NCI-H2196 treated with DMSO at 0.1 percent for 48 hours (cell line): ENCODE results near the gene RIMKLB.
"Not testable (repeated sequence)": the region's sequence is repeated elsewhere in the genome, so short reads cannot be mapped to it uniquely, and the experiment has no call there.

Experiments
- DNase-seq: peaks from one replicate; lab custom pipeline; 2025; ENCODE audit not compliant: unreplicated experiment; lab: John Stamatoyannopoulos, UW

Gene RIMKLB

GRCh38 chr12:8816448-8817050, 118.8 kb downstream of the RIMKLB start:
- no peak for DNase-seq

- DNase-seq: no peak
Measured at GRCh38 chr12:8817856-8818255, 120.1 kb downstream of the RIMKLB start.

GRCh38 chr12:8818526-8818925, 120.7 kb downstream of the RIMKLB start:
- DNase-seq: no peak

GRCh38 chr12:8819666-8819980, 121.8 kb downstream of the RIMKLB start:
- DNase-seq: no peak

GRCh38 chr12:8820676-8821407, 123.1 kb downstream of the RIMKLB start:
- not testable (repeated sequence) for DNase-seq

GRCh38 chr12:8821591-8821990, 123.8 kb downstream of the RIMKLB start:
- no peak for DNase-seq

- no peak for DNase-seq
Measured at GRCh38 chr12:8822298-8822697, 124.5 kb downstream of the RIMKLB start, which contains the start of gene A2ML1. Gene A2ML1 (plus strand): TSS chr12:8822621. CDS start chr12:8822652, 31 bp downstream.

GRCh38 chr12:8823565-8824300, 125.9 kb downstream of the RIMKLB start:
- DNase-seq: no peak

GRCh38 chr12:8827551-8828256, 129.9 kb downstream of the RIMKLB start:
- no peak for DNase-seq

GRCh38 chr12:8828257-8829124, 130.7 kb downstream of the RIMKLB start:
- DNase-seq: no peak

GRCh38 chr12:8829125-8829518, 131.3 kb downstream of the RIMKLB start:
- DNase-seq: no peak

GRCh38 chr12:8829621-8830020, 131.8 kb downstream of the RIMKLB start:
- no peak for DNase-seq

- no peak for DNase-seq
Measured at GRCh38 chr12:8831116-8831515, 133.3 kb downstream of the RIMKLB start.

- no peak for DNase-seq
Measured at GRCh38 chr12:8832500-8832899, 134.7 kb downstream of the RIMKLB start.
